ENCODE results near the gene BABAM2.

BABAM2 gene

DNA sequence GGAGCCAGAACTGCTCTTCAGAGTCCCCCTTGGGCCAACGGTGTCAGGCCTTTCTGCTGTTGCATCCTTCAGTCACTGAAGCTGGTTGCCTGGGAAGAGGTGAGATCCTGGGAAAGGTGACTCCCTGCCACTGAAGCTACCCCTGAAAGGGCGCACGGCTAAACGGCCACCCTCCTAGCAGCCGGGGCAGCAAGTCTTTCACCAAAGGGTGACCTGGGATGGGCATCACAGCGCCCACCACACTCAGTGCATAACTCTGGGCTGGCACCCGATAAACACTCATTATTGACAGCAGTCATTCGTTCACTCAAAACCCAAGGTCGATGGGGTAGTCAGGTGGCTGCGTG is 475.6 kb downstream of the BABAM2 start:
- TF ChIP-seq, protein P1, sequence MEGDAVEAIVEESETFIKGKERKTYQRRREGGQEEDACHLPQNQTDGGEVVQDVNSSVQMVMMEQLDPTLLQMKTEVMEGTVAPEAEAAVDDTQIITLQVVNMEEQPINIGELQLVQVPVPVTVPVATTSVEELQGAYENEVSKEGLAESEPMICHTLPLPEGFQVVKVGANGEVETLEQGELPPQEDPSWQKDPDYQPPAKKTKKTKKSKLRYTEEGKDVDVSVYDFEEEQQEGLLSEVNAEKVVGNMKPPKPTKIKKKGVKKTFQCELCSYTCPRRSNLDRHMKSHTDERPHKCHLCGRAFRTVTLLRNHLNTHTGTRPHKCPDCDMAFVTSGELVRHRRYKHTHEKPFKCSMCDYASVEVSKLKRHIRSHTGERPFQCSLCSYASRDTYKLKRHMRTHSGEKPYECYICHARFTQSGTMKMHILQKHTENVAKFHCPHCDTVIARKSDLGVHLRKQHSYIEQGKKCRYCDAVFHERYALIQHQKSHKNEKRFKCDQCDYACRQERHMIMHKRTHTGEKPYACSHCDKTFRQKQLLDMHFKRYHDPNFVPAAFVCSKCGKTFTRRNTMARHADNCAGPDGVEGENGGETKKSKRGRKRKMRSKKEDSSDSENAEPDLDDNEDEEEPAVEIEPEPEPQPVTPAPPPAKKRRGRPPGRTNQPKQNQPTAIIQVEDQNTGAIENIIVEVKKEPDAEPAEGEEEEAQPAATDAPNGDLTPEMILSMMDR (IDR thresholded peaks at IDR 0.05; ENCODE audit: low read depth, low read length) = no peak
- H3K27me3 ChIP-seq (ENCODE audit: insufficient read depth, low read depth, severe bottlenecking) = no peaks in the 10 kb centered on the region
- H3K36me3 ChIP-seq = no peaks in the 10 kb centered on the region
- H3K27ac ChIP-seq = no peak overlapping the region
- H3K9me3 ChIP-seq (ENCODE audit: severe bottlenecking) = no peaks in the 10 kb centered on the region
- DNase-seq = no peak
- H3K4me3 ChIP-seq (ENCODE audit: low read depth, low read length) = no peak overlapping the region

DNA sequence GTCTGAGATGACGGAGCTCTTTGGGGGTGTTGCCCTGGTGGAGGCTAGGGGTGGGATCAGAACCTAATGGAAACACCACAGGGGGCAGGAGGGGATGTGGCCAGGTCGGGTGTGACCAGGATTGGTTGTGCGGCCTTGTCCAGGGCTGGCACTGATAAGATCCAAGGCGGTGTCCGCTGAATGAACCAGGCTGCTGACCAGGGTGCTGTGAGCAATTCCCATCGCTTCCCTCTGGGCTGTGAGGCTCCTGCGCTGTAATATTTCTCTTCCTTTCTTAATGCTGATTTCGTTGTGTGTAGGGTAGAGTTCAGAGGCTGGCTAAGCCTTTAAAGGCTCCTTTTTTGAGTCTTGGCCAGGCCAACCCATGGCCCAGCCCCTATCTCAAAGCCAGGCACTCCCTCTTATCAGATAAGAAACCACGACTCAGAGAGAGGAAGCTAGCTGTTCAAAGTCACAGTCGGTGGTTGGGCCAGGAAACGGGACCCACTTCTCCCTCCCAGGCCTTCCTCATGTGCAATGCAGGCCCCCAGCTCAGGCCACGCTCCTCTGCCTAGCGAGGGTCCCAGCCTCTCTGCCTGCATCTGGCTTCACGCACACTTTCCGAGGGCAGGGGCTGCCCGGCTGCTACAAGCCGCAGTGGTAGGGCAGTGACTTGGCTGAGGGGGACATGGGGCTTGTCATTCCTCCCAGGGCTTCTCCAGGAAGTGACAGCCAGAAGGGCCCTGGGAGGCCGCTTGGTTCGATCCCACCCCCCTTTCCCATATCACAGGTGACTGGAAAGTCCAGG is 476.2 kb downstream of the BABAM2 start:
- Histone ChIP-seq H3K4me3 (ENCODE audit: low read depth, low read length) (no peak overlapping the region), H3K36me3 (no peaks in the 10 kb centered on the region), H3K9me3 (ENCODE audit: severe bottlenecking) (no peaks in the 10 kb centered on the region), H3K27me3 (ENCODE audit: insufficient read depth, low read depth, severe bottlenecking) (no peaks in the 10 kb centered on the region), H3K27ac (no peak overlapping the region)
- no peak for DNase-seq
- TF ChIP-seq, protein P1 (IDR thresholded peaks at IDR 0.05; ENCODE audit: low read depth, low read length) = no peak

DNA sequence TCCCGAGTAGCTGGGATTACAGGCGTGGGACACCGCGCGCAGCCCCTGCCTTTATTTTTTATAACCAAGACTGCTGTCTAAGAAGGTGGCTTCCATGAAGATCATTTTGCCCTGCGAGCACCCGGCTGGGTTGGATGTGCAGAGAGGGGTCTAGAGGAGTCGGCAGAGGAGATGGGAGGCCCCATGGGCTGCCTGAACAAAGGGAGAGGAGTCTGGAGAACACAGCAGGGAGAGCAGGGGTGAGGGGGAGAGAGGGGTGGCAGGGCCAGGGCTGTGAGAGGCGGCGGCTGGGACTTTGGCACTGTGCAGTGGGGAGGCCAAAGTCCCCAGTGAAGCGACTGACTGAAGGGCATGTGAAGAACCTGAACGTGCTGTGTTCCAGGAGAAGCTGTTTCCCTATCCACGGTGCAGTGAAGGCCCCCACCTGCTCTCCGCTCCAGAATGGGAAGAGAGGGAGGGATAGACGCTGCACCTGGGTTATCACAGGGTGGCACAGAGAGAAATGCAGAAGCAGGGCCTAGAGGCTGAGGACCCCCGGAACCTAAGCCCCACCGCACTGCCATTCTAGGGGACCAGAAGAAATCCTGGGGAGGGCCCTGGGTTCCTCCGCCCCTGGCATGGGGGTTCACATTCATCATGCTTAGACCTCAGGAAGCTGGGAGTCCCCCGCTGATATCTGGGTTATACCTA is 477.3 kb downstream of the BABAM2 start:
- Histone ChIP-seq H3K36me3 (no peaks in the 10 kb centered on the region), H3K4me3 (ENCODE audit: low read depth, low read length) (no peak overlapping the region), H3K9me3 (ENCODE audit: severe bottlenecking) (no peaks in the 10 kb centered on the region), H3K27me3 (ENCODE audit: insufficient read depth, low read depth, severe bottlenecking) (no peaks in the 10 kb centered on the region), H3K27ac (no peak overlapping the region)
- no peak for DNase-seq
- TF ChIP-seq, protein P1 (IDR thresholded peaks at IDR 0.05; ENCODE audit: low read depth, low read length) = no peak

DNA sequence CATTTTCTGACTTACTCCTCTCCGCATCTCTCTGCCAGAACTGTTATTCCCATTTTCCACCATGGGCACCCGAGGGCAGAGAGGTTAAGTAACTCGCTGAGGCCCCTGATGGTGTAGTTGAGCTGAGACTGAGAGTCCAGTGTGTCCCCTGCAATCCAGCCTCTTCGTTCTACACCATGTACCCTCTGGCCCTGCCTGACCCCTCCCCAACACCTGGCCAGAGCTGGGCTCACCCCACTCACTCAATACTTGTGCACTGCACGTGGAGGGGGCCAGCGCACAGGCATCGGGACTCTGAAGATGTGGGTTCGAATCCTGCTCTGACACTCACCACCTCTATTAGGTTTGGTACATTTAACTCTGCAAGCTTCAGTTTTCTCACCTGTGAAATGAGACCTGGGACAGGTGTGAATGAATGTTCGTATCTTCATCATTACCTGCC is 477.8 kb downstream of the BABAM2 start:
- Histone ChIP-seq H3K9me3 (ENCODE audit: severe bottlenecking) (no peaks in the 10 kb centered on the region), H3K4me3 (ENCODE audit: low read depth, low read length) (no peak overlapping the region), H3K36me3 (no peaks in the 10 kb centered on the region), H3K27ac (no peak overlapping the region), H3K27me3 (ENCODE audit: insufficient read depth, low read depth, severe bottlenecking) (no peaks in the 10 kb centered on the region)
- no peak for DNase-seq
- TF ChIP-seq, protein P1 (IDR thresholded peaks at IDR 0.05; ENCODE audit: low read depth, low read length) = no peak

DNA sequence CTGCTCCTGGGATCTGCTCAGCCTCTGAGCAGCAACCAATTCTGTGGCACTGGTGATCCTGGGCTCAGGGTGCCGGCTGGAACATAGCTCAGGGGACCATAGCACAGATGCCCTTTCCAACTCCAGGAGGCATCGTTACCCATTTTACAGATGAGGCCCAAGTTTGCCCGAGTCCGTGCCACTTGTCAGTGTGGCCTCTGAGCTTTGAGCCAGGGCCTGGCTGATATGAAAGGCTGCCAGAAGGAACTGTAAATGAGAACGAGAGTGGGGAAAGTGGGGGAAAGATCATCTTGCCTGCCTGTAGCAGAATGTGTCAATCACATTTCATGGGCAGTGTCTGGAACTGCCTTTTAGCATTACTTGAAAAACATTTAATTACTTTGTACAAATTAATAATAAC is 478.8 kb downstream of the BABAM2 start:
- no peak for DNase-seq
- TF ChIP-seq, protein P1 (IDR thresholded peaks at IDR 0.05; ENCODE audit: low read depth, low read length) = no peak
- Histone ChIP-seq H3K4me3 (ENCODE audit: low read depth, low read length) (no peak overlapping the region), H3K27me3 (ENCODE audit: insufficient read depth, low read depth, severe bottlenecking) (no peaks in the 10 kb centered on the region), H3K27ac (no peak overlapping the region), H3K36me3 (no peaks in the 10 kb centered on the region), H3K9me3 (ENCODE audit: severe bottlenecking) (no peaks in the 10 kb centered on the region)

Data from WERI-Rb-1 (cell line).